ENCODE results near the gene OTUB2. TPM values are rescaled to one million over a fixed set of nuclear protein-coding genes. Genes with fewer than 3 reads are reported as not detected.

Gene OTUB2
- total RNA-seq, 1 donor from 2014 or later, result 1.7 TPM

- Histone ChIP-seq H3K4me1 (peaks cover 21% of the 10 kb centered on the region), H3K27ac (no peak overlapping the region), H3K36me3 (peaks cover 5 to 58% of the 10 kb centered on the region in 2 donors), H3K4me3 (no peak overlapping the region), H3K27me3 (no peaks in the 10 kb centered on the region), H3K9me3 (no peaks in the 10 kb centered on the region)
- intact Hi-C loops (cut with DNase I), result no loop called here
- TF ChIP-seq POLR2A (IDR thresholded peaks at IDR 0.05), result no peak
- no peak for TF ChIP-seq CTCF (IDR thresholded peaks at IDR 0.05)
- TF ChIP-seq POLR2AphosphoS5 (IDR thresholded peaks at IDR 0.05; ENCODE audit: insufficient read depth in 1 of 2, low read depth in 1 of 2), result no peak
- DNase-seq (ENCODE audit: extremely low spot score in 2 of 2), result no peak
These were observed 20.6 kb downstream of the OTUB2 start for GRCh38 chr14:94046696-94047250.

GRCh38 chr14:94047581-94047980, 21.4 kb downstream of the OTUB2 start:
- H3K4me1 ChIP-seq, result peaks cover 18% of the 10 kb centered on the region

GRCh38 chr14:94048691-94049624, 22.8 kb downstream of the OTUB2 start:
- peak; percentile 62 to 88 for DNase-seq (ENCODE audit: extremely low spot score in 2 of 2)
- Histone ChIP-seq H3K27me3 (no peaks in the 10 kb centered on the region), H3K27ac (no peak overlapping the region), H3K4me3 (no peak overlapping the region), H3K36me3 (peaks cover 5 to 78% of the 10 kb centered on the region in 2 donors), H3K4me1 (peaks cover 7% of the 10 kb centered on the region), H3K9me3 (no peaks in the 10 kb centered on the region)
- intact Hi-C loops (cut with DNase I), result no loop called here
- TF ChIP-seq POLR2A (IDR thresholded peaks at IDR 0.05), result no peak
- no peak for TF ChIP-seq POLR2AphosphoS5 (IDR thresholded peaks at IDR 0.05; ENCODE audit: insufficient read depth in 1 of 2, low read depth in 1 of 2)
- no peak for TF ChIP-seq CTCF (IDR thresholded peaks at IDR 0.05)

More at GRCh38 chr14:94047581-94047980, 21.4 kb downstream of the OTUB2 start:
- Histone ChIP-seq H3K36me3 (peaks cover 5 to 66% of the 10 kb centered on the region in 2 donors), H3K9me3 (no peaks in the 10 kb centered on the region), H3K27ac (no peak overlapping the region), H3K4me3 (no peak overlapping the region), H3K27me3 (no peaks in the 10 kb centered on the region)
- intact Hi-C loops (cut with DNase I), result no loop called here
- TF ChIP-seq POLR2AphosphoS5 (IDR thresholded peaks at IDR 0.05; ENCODE audit: insufficient read depth in 1 of 2, low read depth in 1 of 2) (no peak), CTCF (IDR thresholded peaks at IDR 0.05) (no peak), POLR2A (IDR thresholded peaks at IDR 0.05) (no peak)
- DNase-seq (ENCODE audit: extremely low spot score in 2 of 2), result peak in 1 of 2 donors; percentile 34

GRCh38 chr14:94049625-94050023, 23.5 kb downstream of the OTUB2 start:
- no peak overlapping the region for H3K27ac ChIP-seq
- H3K27me3 ChIP-seq, result no peaks in the 10 kb centered on the region
- peaks cover 5 to 83% of the 10 kb centered on the region in 2 donors for H3K36me3 ChIP-seq
- H3K4me1 ChIP-seq, result peaks cover 7% of the 10 kb centered on the region
- TF ChIP-seq POLR2A (IDR thresholded peaks at IDR 0.05) (no peak), CTCF (IDR thresholded peaks at IDR 0.05) (no peak), POLR2AphosphoS5 (IDR thresholded peaks at IDR 0.05; ENCODE audit: insufficient read depth in 1 of 2, low read depth in 1 of 2) (no peak)
- DNase-seq (ENCODE audit: extremely low spot score in 2 of 2), result no peak
- H3K4me3 ChIP-seq, result no peak overlapping the region
- intact Hi-C loops (cut with DNase I), result no loop called here
- no peaks in the 10 kb centered on the region for H3K9me3 ChIP-seq

All from vagina (tissue), 2 donors.